HepG2 (cell line): ENCODE measurements around the gene METAP1D. TPM values are rescaled to one million over a fixed set of nuclear protein-coding genes. Genes with fewer than 3 reads are reported as not detected.

ENCODE experiments used
- ARID5B ChIP-seq: IDR thresholded peaks from 2 replicates; pipeline ENCODE4 v1.4.0; 2020; ENCODE audit warnings: mild to moderate bottlenecking, missing genetic modification reagents
- ATM ChIP-seq: fragments of 450-650 bp; IDR thresholded peaks from 2 replicates; pipeline ENCODE4 v1.7.1; 2017; ENCODE audit warnings: mild to moderate bottlenecking, borderline replicate concordance
- GFI1 ChIP-seq: sonication (generic); formaldehyde crosslinking; IDR thresholded peaks from 2 replicates; pipeline ENCODE4 v1.5.0; 2020; ENCODE audit warnings: missing genetic modification reagents, mild to moderate bottlenecking, borderline replicate concordance
- HOXA9 ChIP-seq: sonication (generic); formaldehyde crosslinking; IDR thresholded peaks from 2 replicates; pipeline ENCODE4 v1.8.1; 2022; ENCODE audit warnings: missing genetic modification reagents, mild to moderate bottlenecking, moderate library complexity, borderline replicate concordance
- MTF2 ChIP-seq: sonication (generic); formaldehyde crosslinking; IDR thresholded peaks from 2 replicates; pipeline ENCODE4 v1.5.0; 2020; ENCODE audit warnings: missing genetic modification reagents, borderline replicate concordance
- NFE2 ChIP-seq: sonication (generic); formaldehyde crosslinking; IDR thresholded peaks from 2 replicates; pipeline ENCODE4 v1.4.0; 2020; ENCODE audit warnings: missing genetic modification reagents
- NR2F6 ChIP-seq, 2 experiments: IDR thresholded peaks; 2 replicates each; pipeline ENCODE4 v1.6.1; 2016; ENCODE audit warnings: antibody characterized with exemption in 1 of 2, mild to moderate bottlenecking in 1 of 2
- TCF7L2 ChIP-seq: IDR thresholded peaks from 2 replicates; pipeline ENCODE4 v1.6.1; 2011; ENCODE audit warnings: mild to moderate bottlenecking, low read depth, low read length, moderate library complexity
- ZNF549 ChIP-seq: sonication (generic); formaldehyde crosslinking; IDR thresholded peaks from 2 replicates; pipeline ENCODE4 v1.5.0; 2020; ENCODE audit warnings: missing genetic modification reagents
- ZNF564 ChIP-seq: sonication (generic); formaldehyde crosslinking; IDR thresholded peaks from 2 replicates; pipeline ENCODE4 v1.8.1; 2023; ENCODE audit warnings: mild to moderate bottlenecking, missing genetic modification reagents
- ZNF644 ChIP-seq: IDR thresholded peaks from 2 replicates; pipeline ENCODE4 v1.6.1; 2016; ENCODE audit warnings: low read depth
- ZNF687 ChIP-seq: sonication (generic); formaldehyde crosslinking; IDR thresholded peaks from 2 replicates; pipeline ENCODE4 v1.5.1; 2020; ENCODE audit warnings: mild to moderate bottlenecking, missing genetic modification reagents, moderate library complexity
- polyA plus RNA-seq, 8 experiments: library from polyadenylated mRNA; depleted of rRNA in 3 of 8; stranded (reverse) in 7 of 8; unstranded in 1 of 8; fragments of >200 nt; fragmentation: Illumina TruSeq in 4 of 8; extraction: Trizol in 4 of 8; gene quantifications; 2 replicates each; pipeline versions ENCODE4 v1.2.1 to v1.2.3, GENCODE V29; 2011 to 2016; ENCODE audit warnings: low read depth in 4 of 8, missing spikeins in 1 of 8, mixed read lengths in 1 of 8; ENCODE audit not compliant: insufficient read depth in 1 of 8
- total RNA-seq, 5 experiments: library from RNA; depleted of rRNA; stranded (reverse); fragments of >200 nt; fragmentation: Illumina TruSeq; extraction: Trizol; gene quantifications; 2 replicates each; pipeline ENCODE4 v1.2.3, GENCODE V29; 2016; ENCODE audit warnings: low read depth in 1 of 5
- TF ChIP-seq, protein P1 (sequence below): sonication (generic); formaldehyde crosslinking; IDR thresholded peaks from 2 replicates; pipeline ENCODE4 v1.4.0; 2020; ENCODE audit warnings: missing genetic modification reagents
- TF ChIP-seq, protein P2 (sequence below): sonication (generic); formaldehyde crosslinking; IDR thresholded peaks from 2 replicates; pipeline ENCODE4 v1.4.0; 2020; ENCODE audit warnings: missing genetic modification reagents

METAP1D gene
- total and polyA plus RNA-seq, 2 of the 13 experiments (the other 11 are each of a cell fraction or from before 2014, with no cell fraction given) = 14.7 to 21.6 TPM

DNA sequence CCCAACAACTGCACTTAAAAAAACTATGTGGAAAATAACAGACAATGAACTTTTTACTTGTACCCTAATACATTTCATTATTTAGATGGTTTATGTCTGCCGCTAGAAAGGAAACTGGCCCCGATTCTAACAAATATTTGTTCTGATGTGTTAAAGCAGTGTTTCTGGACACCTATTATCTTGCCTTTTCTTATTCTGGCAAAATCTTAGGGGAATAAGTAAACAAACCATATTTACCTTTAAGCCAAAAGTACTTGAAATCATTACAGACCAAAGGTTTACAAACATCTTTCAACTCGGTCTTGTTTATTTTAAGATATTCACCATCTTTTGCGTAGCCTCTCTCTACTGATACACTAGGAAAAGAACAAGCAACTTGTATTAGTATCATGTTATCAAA lies 73.8 kb downstream of the METAP1D start (continued):
- TF ChIP-seq NFE2 (no peak), ARID5B (CRISPR knock-in tag) (peak; percentile 24; the same call in 1 of the 2 replicates), TCF7L2 (peak; percentile 54; the same call in 1 of the 2 replicates), MTF2 (CRISPR knock-in tag) (no peak), ZNF644 (no peak), ZNF687 (CRISPR knock-in tag) (no peak), ATM (no peak), ZNF549 (CRISPR knock-in tag) (no peak), ZNF564 (CRISPR knock-in tag) (no peak), GFI1 (CRISPR knock-in tag) (peak; percentile 44; the same call in 1 of the 2 replicates), NR2F6 (IDR thresholded peaks at IDR 0.05) (0 out of 2 replicates have a peak, but pooled peaks have one; percentile 15), NR2F6 (CRISPR knock-in tag; IDR thresholded peaks at IDR 0.05) (no peak), HOXA9 (CRISPR knock-in tag) (no peak)
- TF ChIP-seq, protein P1, sequence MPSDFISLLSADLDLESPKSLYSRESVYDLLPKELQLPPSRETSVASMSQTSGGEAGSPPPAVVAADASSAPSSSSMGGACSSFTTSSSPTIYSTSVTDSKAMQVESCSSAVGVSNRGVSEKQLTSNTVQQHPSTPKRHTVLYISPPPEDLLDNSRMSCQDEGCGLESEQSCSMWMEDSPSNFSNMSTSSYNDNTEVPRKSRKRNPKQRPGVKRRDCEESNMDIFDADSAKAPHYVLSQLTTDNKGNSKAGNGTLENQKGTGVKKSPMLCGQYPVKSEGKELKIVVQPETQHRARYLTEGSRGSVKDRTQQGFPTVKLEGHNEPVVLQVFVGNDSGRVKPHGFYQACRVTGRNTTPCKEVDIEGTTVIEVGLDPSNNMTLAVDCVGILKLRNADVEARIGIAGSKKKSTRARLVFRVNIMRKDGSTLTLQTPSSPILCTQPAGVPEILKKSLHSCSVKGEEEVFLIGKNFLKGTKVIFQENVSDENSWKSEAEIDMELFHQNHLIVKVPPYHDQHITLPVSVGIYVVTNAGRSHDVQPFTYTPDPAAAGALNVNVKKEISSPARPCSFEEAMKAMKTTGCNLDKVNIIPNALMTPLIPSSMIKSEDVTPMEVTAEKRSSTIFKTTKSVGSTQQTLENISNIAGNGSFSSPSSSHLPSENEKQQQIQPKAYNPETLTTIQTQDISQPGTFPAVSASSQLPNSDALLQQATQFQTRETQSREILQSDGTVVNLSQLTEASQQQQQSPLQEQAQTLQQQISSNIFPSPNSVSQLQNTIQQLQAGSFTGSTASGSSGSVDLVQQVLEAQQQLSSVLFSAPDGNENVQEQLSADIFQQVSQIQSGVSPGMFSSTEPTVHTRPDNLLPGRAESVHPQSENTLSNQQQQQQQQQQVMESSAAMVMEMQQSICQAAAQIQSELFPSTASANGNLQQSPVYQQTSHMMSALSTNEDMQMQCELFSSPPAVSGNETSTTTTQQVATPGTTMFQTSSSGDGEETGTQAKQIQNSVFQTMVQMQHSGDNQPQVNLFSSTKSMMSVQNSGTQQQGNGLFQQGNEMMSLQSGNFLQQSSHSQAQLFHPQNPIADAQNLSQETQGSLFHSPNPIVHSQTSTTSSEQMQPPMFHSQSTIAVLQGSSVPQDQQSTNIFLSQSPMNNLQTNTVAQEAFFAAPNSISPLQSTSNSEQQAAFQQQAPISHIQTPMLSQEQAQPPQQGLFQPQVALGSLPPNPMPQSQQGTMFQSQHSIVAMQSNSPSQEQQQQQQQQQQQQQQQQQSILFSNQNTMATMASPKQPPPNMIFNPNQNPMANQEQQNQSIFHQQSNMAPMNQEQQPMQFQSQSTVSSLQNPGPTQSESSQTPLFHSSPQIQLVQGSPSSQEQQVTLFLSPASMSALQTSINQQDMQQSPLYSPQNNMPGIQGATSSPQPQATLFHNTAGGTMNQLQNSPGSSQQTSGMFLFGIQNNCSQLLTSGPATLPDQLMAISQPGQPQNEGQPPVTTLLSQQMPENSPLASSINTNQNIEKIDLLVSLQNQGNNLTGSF (CRISPR knock-in tag) = no peak
- TF ChIP-seq, protein P2, sequence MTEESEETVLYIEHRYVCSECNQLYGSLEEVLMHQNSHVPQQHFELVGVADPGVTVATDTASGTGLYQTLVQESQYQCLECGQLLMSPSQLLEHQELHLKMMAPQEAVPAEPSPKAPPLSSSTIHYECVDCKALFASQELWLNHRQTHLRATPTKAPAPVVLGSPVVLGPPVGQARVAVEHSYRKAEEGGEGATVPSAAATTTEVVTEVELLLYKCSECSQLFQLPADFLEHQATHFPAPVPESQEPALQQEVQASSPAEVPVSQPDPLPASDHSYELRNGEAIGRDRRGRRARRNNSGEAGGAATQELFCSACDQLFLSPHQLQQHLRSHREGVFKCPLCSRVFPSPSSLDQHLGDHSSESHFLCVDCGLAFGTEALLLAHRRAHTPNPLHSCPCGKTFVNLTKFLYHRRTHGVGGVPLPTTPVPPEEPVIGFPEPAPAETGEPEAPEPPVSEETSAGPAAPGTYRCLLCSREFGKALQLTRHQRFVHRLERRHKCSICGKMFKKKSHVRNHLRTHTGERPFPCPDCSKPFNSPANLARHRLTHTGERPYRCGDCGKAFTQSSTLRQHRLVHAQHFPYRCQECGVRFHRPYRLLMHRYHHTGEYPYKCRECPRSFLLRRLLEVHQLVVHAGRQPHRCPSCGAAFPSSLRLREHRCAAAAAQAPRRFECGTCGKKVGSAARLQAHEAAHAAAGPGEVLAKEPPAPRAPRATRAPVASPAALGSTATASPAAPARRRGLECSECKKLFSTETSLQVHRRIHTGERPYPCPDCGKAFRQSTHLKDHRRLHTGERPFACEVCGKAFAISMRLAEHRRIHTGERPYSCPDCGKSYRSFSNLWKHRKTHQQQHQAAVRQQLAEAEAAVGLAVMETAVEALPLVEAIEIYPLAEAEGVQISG (CRISPR knock-in tag) = no peak
